ENCODE measurements around the gene IRF2. TPM values are rescaled to one million over a fixed set of nuclear protein-coding genes. Genes with fewer than 3 reads are reported as not detected.
A peak's percentile ranks its signal among the peaks of the same experiment; 100 is the strongest.

The IRF2 gene
- 7.3 TPM for total RNA-seq

- DNase-seq (ENCODE audit: low spot score in 2 of 2), result peak; percentile 95 to 96
- no peak for FAIRE-seq
Observed at GRCh38 chr4:184474263-184475095, at the start of gene IRF2. TSS of gene IRF2 (minus strand) at chr4:184474550. CDS start at chr4:184429064, 45,486 bp downstream.

- no peak for FAIRE-seq
- no peak for DNase-seq (ENCODE audit: low spot score in 2 of 2)
Observed at GRCh38 chr4:184515606-184516005, 41.3 kb upstream of the IRF2 start.

GRCh38 chr4:184514121-184514988, 40.0 kb upstream of the IRF2 start:
- FAIRE-seq, result no peak
- DNase-seq (ENCODE audit: low spot score in 2 of 2), result peak in 1 of 2 donors; percentile 77

- no peak for FAIRE-seq
- peak in 1 of 2 donors; percentile 22 for DNase-seq (ENCODE audit: low spot score in 2 of 2)
Observed at GRCh38 chr4:184513802-184514120, 39.4 kb upstream of the IRF2 start.

GRCh38 chr4:184511156-184511555, 36.8 kb upstream of the IRF2 start:
- DNase-seq (ENCODE audit: low spot score in 2 of 2) (no peak), FAIRE-seq (no peak)

GRCh38 chr4:184510401-184510800, 36.1 kb upstream of the IRF2 start:
- no peak for FAIRE-seq
- DNase-seq (ENCODE audit: low spot score in 2 of 2), result no peak

GRCh38 chr4:184506527-184507121, 32.3 kb upstream of the IRF2 start:
- DNase-seq (ENCODE audit: low spot score in 2 of 2) (peak in 1 of 2 donors; percentile 26), FAIRE-seq (no peak)

GRCh38 chr4:184504385-184504784, 30.0 kb upstream of the IRF2 start:
- DNase-seq (ENCODE audit: low spot score in 2 of 2), result no peak
- no peak for FAIRE-seq

GRCh38 chr4:184503869-184504300, 29.5 kb upstream of the IRF2 start:
- FAIRE-seq (no peak), DNase-seq (ENCODE audit: low spot score in 2 of 2) (no peak)

- no peak for FAIRE-seq
- no peak for DNase-seq (ENCODE audit: low spot score in 2 of 2)
Observed at GRCh38 chr4:184500748-184501589, 26.6 kb upstream of the IRF2 start.

- FAIRE-seq (no peak), DNase-seq (ENCODE audit: low spot score in 2 of 2) (no peak)
Observed at GRCh38 chr4:184499996-184500395, 25.6 kb upstream of the IRF2 start.

- FAIRE-seq (no peak), DNase-seq (ENCODE audit: low spot score in 2 of 2) (no peak)
Observed at GRCh38 chr4:184498598-184498997, 24.2 kb upstream of the IRF2 start.

- FAIRE-seq (no peak), DNase-seq (ENCODE audit: low spot score in 2 of 2) (no peak)
Observed at GRCh38 chr4:184489771-184490170, 15.4 kb upstream of the IRF2 start.

- FAIRE-seq (no peak), DNase-seq (ENCODE audit: low spot score in 2 of 2) (no peak)
Observed at GRCh38 chr4:184487503-184487902, 13.2 kb upstream of the IRF2 start.

GRCh38 chr4:184485279-184485678, 10.9 kb upstream of the IRF2 start:
- no peak for DNase-seq (ENCODE audit: low spot score in 2 of 2)
- no peak for FAIRE-seq

GRCh38 chr4:184481544-184481943, 7.2 kb upstream of the IRF2 start:
- FAIRE-seq (no peak), DNase-seq (ENCODE audit: low spot score in 2 of 2) (no peak)

- DNase-seq (ENCODE audit: low spot score in 2 of 2) (no peak), FAIRE-seq (no peak)
Observed at GRCh38 chr4:184479516-184479950, 5.2 kb upstream of the IRF2 start.

- DNase-seq (ENCODE audit: low spot score in 2 of 2), result peak; percentile 27 to 60
Observed at GRCh38 chr4:184477201-184477999, 3.0 kb upstream of the IRF2 start.

GRCh38 chr4:184476695-184477094, 2.3 kb upstream of the IRF2 start:
- FAIRE-seq (no peak), DNase-seq (ENCODE audit: low spot score in 2 of 2) (no peak)

More at GRCh38 chr4:184477201-184477999, 3.0 kb upstream of the IRF2 start:
- FAIRE-seq, result peak; percentile 91

Measured in frontal cortex (tissue), 4 donors.